Testis (tissue), 2 donors: ENCODE data around the gene TGIF1.

ENCODE experiments used
- CTCF ChIP-seq, 3 experiments: fragments of 450-650 bp in 2 of 3; fragments of 200-600 bp in 1 of 3; sonication (generic) in 1 of 3; IDR thresholded peaks; one replicate each; pipeline ENCODE4 v1.5.1; 2016 to 2019; ENCODE audit warnings: antibody characterized with exemption in 3 of 3, mild to moderate bottlenecking in 2 of 3, moderate library complexity in 1 of 3
- POLR2A ChIP-seq: fragments of 450-650 bp; IDR thresholded peaks from one replicate; pipeline ENCODE4 v1.6.1; 2017; ENCODE audit warnings: antibody characterized with exemption, mild to moderate bottlenecking, moderate library complexity

GRCh38 chr18:3458378-3458777 lies 8.4 kb downstream of the TGIF1 start:
- no peak for TF ChIP-seq CTCF (IDR thresholded peaks at IDR 0.05)
- TF ChIP-seq POLR2A: no peak
